GM13977 (cell line): Measurements from ENCODE around the gene OTX1.

Experiments used
- DNase-seq: peaks from one replicate; pipeline ENCODE4 v3.0.0; 2012; ENCODE audit warnings: low spot score
- in situ Hi-C: fragments of 300-500 bp; cut with MboI; formaldehyde crosslinking; loops from one replicate; pipeline ENCODE4 v1.12.0; 2022; ENCODE audit warnings: low sequenced_read_pairs, low pct_unique_long_range_greater_than_20kb, mixed read lengths, inconsistent platforms; ENCODE audit not compliant: unreplicated experiment
- TF ChIP-seq, protein P1 (sequence below): IDR thresholded peaks from 2 replicates; pipeline ENCODE4 v1.5.1; 2012; ENCODE audit warnings: mild to moderate bottlenecking, control low read depth; ENCODE audit not compliant: insufficient read depth; ENCODE audit errors: extremely low read depth, missing control alignments

OTX1 gene

DNA sequence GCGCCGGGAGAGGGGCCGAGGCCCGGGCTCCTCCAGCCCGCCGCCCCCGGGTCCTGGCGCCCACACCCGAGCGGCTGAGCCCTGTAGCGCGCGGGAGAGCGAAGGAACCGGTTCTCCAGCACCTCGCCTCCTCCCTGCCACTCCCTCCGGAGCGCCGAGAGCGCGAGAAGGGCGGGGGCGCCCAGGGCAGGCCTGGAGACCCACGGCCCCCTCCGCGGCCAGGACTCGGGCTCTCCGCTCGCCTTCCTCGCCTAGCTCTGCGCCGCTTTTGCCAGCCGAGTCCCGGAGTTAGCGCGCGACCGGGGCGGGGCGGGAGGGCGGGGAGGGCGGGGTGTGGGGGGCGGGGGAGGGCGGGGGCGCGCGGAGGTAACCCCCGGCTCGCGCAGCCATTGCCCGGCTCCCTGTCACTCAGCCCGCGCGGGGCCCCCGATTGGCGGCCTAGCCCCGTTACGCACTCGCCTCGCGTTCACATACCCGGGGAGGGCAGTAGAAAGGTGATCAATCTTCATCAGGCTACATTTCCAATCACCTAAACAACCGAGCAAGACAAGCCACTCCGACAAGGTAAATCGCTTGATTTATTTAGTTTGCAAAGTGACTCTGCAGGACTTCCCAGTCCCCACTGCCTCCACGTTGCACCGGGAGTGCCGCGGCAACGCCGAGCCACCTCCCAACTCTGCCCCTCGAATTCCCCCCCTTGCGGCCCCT is at the start of gene OTX1:
OTX1 (plus strand) TSS at position 497 of the 708 bp plus-strand sequence. CDS start 2,161 bp downstream, outside the sequence.
- in situ Hi-C loops, result no loop called here
- TF ChIP-seq, protein P1, sequence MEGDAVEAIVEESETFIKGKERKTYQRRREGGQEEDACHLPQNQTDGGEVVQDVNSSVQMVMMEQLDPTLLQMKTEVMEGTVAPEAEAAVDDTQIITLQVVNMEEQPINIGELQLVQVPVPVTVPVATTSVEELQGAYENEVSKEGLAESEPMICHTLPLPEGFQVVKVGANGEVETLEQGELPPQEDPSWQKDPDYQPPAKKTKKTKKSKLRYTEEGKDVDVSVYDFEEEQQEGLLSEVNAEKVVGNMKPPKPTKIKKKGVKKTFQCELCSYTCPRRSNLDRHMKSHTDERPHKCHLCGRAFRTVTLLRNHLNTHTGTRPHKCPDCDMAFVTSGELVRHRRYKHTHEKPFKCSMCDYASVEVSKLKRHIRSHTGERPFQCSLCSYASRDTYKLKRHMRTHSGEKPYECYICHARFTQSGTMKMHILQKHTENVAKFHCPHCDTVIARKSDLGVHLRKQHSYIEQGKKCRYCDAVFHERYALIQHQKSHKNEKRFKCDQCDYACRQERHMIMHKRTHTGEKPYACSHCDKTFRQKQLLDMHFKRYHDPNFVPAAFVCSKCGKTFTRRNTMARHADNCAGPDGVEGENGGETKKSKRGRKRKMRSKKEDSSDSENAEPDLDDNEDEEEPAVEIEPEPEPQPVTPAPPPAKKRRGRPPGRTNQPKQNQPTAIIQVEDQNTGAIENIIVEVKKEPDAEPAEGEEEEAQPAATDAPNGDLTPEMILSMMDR, result no peak
- DNase-seq, result peak; percentile 96

GRCh38 chr2:63001576-63001975 is 49.1 kb upstream of the OTX1 start:
- DNase-seq, result no peak
- in situ Hi-C loops, result no loop called here
- TF ChIP-seq, protein P1, result no peak

DNA sequence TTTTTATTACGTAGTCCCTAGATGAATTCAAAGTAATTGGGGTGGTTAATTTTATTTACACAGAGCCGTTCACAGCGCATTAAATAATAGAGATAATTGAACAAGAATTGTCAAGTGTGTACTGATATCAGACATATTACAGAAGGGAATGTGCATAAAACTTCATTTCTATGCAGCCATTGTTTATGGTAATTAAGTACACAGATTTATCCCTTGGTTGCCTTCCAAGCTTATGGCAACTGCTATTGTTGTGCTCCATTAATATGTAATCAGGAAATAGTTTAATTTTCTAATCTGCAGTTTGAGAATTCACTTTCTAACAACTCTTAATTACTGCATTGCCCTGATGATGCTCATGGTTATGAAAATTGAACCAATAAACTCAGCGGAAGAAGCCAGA is 47.3 kb upstream of the OTX1 start:
- in situ Hi-C loops, result no loop called here
- TF ChIP-seq, protein P1, result no peak
- no peak for DNase-seq

- TF ChIP-seq, protein P1, result no peak
- no peak for DNase-seq
- in situ Hi-C loops, result no loop called here
Measured at GRCh38 chr2:63007813-63008458, 42.7 kb upstream of the OTX1 start.

DNA sequence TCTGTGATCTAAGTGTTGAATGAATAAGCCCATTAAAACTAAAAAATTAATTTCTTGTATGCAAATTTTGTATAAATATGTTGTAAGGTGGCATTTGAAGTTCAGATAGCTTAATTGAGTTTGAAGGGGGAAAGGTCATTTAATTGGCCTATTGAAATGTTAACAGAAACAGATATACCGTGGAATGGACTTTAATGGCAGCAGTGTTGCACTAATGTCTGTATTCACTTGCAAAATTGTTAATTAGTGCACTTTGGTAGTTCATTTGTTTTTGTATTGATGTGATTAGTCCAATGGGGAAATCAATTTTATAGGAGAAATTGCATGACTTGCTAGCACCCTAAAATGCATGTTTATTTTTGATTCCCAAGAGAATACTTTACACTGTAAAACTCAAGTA is 41.8 kb upstream of the OTX1 start:
- in situ Hi-C loops, result no loop called here
- DNase-seq, result no peak
- TF ChIP-seq, protein P1, result no peak

DNA sequence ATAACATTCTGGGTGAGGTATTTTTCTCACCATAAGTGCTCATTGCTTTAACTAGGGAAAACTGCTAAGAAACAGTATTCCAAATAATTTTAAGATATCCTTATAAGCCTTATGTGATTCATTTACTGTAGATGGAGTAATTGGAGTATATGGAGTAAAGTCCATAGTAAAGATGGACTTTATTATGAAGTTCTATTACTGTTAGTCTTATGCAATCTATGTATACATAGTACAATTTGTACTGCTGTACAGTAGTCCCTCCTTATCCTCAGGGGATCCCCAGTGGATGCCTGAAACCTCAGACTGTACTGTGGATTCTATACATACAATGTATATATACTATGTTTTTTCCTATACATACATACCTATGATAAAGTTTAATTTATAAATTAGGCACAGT is 41.1 kb upstream of the OTX1 start:
- in situ Hi-C loops, result no loop called here
- no peak for DNase-seq
- TF ChIP-seq, protein P1, result no peak
